ENCODE results near the gene ALPG. TPM values are rescaled to one million over a fixed set of nuclear protein-coding genes. Genes with fewer than 3 reads are reported as not detected.
A peak's percentile ranks its signal among the peaks of the same experiment; 100 is the strongest.

The ALPG gene
- total and polyA plus RNA-seq, 10 of the 15 experiments (the other 5 are each of a cell fraction or from before 2014, with no cell fraction given) = not detected

DNA sequence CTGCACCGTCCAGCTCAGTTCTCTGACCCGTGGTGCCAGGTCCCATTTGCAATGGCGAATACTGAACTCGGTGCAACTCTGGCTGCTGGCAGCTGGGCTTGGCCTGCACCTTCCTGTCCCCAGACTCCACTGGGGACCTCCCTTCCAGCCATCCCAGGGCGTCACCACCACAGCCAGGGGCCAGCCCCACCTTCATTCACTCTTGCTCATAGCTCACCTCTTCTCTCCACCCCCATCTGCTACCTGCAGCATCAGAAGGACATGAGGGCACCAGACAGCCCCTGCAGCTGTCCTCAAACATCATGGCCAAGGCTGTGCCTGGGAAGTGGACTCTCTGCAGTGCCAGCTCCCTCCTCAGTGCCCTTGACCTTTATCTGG is 33.1 kb downstream of the ALPG start:
- H3K4me2 ChIP-seq (ENCODE audit: control insufficient read depth, insufficient read depth) = no peak overlapping the region
- H3K4me3 ChIP-seq = no peak overlapping the region
- no peaks in the 10 kb centered on the region; the same call in 1 of the 2 replicates for H3K4me1 ChIP-seq (ENCODE audit: control insufficient read depth, insufficient read depth, low read length)
- POLR2A ChIA-PET = no interaction called here
- H3K9ac ChIP-seq (ENCODE audit: control insufficient read depth, insufficient read depth, low read length) = no peak overlapping the region
- CTCF ChIA-PET = interaction anchor here (0.9 to 1.5 kb wide), 7 partner anchors 10 to 539 kb away, joined by 3 to 6 read pairs (median 3); no protein-coding TSS in a partner anchor
- TF ChIP-seq EP300 (IDR thresholded peaks at IDR 0.05; ENCODE audit: borderline replicate concordance in 1 of 2, control insufficient read depth in 1 of 2, low read depth in 2 of 2, low read length in 2 of 2) (no peak), TCF7 (IDR thresholded peaks at IDR 0.05; ENCODE audit: borderline replicate concordance) (no peak)
- TF ChIP-seq, protein P1, sequence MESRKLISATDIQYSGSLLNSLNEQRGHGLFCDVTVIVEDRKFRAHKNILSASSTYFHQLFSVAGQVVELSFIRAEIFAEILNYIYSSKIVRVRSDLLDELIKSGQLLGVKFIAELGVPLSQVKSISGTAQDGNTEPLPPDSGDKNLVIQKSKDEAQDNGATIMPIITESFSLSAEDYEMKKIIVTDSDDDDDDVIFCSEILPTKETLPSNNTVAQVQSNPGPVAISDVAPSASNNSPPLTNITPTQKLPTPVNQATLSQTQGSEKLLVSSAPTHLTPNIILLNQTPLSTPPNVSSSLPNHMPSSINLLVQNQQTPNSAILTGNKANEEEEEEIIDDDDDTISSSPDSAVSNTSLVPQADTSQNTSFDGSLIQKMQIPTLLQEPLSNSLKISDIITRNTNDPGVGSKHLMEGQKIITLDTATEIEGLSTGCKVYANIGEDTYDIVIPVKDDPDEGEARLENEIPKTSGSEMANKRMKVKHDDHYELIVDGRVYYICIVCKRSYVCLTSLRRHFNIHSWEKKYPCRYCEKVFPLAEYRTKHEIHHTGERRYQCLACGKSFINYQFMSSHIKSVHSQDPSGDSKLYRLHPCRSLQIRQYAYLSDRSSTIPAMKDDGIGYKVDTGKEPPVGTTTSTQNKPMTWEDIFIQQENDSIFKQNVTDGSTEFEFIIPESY (IDR thresholded peaks at IDR 0.05) = no peak
- BruUV-seq (replicated peaks) = no TSS peak
- no peaks in the 10 kb centered on the region for H4K20me1 ChIP-seq (ENCODE audit: control insufficient read depth, insufficient read depth)
- intact Hi-C loops (cut with micrococcal nuclease; ENCODE audit: unreplicated experiment) = loop anchor here (1.0 to 5.0 kb wide), 4 partner anchors 106 to 587 kb away; partner anchors contain the start of gene NPPC
- DNase-seq (ENCODE audit: low read depth, low spot score) (no peak), FAIRE-seq (no peak), ATAC-seq (peak; percentile 6)
- H3K27ac ChIP-seq (ENCODE audit: control insufficient read depth, insufficient read depth) = no peak overlapping the region
- in situ Hi-C loops (cut with MboI) = no loop called here
- WGBS (ENCODE audit: insufficient coverage, insufficient replicate concordance, low lambda C conversion rate, missing lambda C conversion rate) = 0% methylated on average over 1 of the region's 5 CpGs
- no peak overlapping the region for H2AFZ ChIP-seq (ENCODE audit: control insufficient read depth, low read depth, low read length)
- no peaks in the 10 kb centered on the region for H3K79me2 ChIP-seq (ENCODE audit: control insufficient read depth, insufficient read depth, low read length)
- no peaks in the 10 kb centered on the region for H3K36me3 ChIP-seq (ENCODE audit: control insufficient read depth in 2 of 2, insufficient read depth in 2 of 2, low read length in 1 of 2)
- H3K27me3 ChIP-seq (replicated peaks in 1 of 2; ENCODE audit: control insufficient read depth in 2 of 2, insufficient read depth in 2 of 2, low read length in 1 of 2) = no peaks in the 10 kb centered on the region; a peak in 3 of 4 replicates
- no peaks in the 10 kb centered on the region for H3K9me3 ChIP-seq (replicated peaks; ENCODE audit: control insufficient read depth, insufficient read depth, low read length)
- SMC1A ChIA-PET (ENCODE audit: uncharacterized antibody, unreplicated experiment) = no interaction called here
- RAD21 ChIA-PET (ENCODE audit: unreplicated experiment) = interaction anchor here (1.2 kb wide), 1 partner anchor 99 kb away, joined by 4 read pairs; no protein-coding TSS in a partner anchor

Data from GM12878 (cell line).